HG03280 (cell line): ENCODE results near the gene STK39.
"Not testable (repeated sequence)": the region's sequence is repeated elsewhere in the genome, so short reads cannot be mapped to it uniquely, and the experiment has no call there.

Experiments
- ATAC-seq: cut with Tn5 transposase; IDR thresholded peaks from one replicate; pipeline ENCODE4 v1.9.1; 2021; ENCODE audit warnings: mild to moderate bottlenecking, moderate library complexity; ENCODE audit not compliant: unreplicated experiment

The STK39 gene

GRCh38 chr2:168140892-168141291 lies 106.5 kb downstream of the STK39 start:
- no peak for ATAC-seq

DNA sequence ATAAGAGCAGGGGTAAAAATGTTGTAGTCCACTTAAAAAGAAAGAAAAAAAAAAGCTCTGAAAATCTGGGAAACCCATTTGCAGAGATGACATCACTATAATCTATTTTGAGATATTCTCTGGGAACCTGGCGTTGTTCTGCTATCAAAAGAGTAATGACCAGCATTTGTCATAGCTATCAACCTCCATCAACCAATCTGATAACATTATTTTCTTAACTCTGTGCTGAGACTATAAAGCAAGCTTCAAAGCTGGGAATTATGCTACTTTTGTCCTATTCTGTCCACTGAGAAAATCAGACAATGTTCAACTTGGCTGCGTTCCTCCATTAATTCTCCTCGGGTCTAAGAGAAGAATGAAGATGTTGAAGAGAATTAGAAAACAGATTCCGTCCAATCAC lies 107.5 kb downstream of the STK39 start:
- no peak for ATAC-seq

- ATAC-seq: no peak
Observed at GRCh38 chr2:168138901-168139300, 108.5 kb downstream of the STK39 start.

DNA sequence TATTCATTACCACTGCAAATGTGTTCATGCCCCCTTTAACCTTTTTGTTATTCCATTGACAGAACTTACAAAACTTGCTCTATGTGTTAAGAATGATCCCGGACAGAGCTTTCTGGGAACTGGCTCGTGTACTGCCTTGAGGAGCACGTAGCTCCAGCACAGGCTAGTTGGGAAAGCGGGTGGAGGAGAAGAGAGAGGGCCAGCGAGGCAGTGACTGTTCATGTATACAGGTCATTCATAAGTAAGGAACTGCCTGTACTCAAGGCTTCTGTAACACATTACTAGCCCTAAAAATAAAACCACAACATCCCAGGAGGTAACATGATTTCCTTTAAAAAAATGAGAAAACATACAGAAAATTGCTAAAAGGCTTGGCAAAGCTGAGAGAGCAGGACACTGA lies 109.0 kb downstream of the STK39 start:
- no peak for ATAC-seq

- no peak for ATAC-seq
Observed at GRCh38 chr2:168137510-168138180, 109.8 kb downstream of the STK39 start.

DNA sequence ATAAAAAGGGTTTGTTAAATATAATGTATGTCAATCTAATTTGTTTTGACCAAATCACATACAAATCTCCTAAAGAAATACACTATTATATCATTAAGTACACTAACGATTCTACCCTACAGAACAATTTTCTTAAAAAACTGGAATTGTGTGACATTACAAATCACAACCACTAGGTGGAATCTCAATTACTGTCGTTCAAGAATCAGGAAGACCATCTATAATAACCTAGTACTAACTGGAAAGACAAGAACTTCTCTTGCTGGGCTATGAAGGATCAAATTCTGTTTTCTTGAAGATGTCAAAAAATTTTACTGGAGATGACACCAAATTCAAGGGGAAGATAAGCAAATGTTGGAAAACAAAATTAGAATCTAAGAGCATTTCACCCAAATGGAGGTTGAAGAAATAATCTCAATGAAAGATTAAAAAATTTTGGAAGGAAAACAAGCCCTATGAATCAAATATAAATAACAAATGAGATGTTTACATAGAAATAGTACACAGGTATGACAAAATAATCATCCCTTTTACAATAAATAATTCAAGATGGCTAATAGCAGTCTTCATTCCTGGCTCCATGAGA lies 110.9 kb downstream of the STK39 start:
- ATAC-seq: peak; percentile 57

- no peak for ATAC-seq
Observed at GRCh38 chr2:168135630-168136029, 111.8 kb downstream of the STK39 start.

DNA sequence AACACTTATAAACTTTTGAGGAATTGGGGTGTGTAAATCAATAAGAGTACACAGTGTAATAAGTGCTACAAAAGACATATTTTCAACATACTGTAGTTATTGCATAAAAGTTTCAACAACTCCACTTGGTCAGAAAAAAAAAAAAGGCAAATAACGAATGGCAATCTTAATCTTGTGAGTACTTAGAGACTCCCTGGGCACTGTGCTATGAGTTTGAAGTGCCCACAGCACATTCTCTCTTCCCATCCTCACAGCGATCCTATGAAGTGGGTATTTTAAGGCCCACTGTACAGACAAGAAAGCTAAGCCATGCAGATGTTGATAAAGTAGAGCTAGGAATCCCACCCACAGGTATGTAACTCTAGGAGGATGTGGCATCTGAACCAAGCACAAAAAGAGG lies 112.3 kb downstream of the STK39 start:
- ATAC-seq: no peak

DNA sequence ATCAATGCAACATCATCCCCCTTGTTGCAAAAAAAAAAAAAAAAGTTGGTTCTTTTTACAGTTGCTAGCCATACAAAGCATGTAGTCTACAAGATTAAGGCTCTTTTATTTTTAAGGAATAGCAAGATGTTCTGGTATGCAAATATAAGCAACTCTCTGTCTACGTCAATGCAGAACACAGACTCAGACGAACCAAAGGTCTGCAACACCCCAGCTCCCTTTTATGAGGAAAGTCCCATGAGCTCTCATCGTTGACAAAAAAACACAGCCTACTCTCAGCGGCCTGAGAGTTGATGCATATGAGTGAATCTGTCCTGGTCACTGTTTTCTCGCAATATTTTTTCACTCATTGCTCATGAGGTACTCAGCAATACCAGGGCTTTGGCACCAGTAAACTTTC lies 112.9 kb downstream of the STK39 start:
- no peak for ATAC-seq

DNA sequence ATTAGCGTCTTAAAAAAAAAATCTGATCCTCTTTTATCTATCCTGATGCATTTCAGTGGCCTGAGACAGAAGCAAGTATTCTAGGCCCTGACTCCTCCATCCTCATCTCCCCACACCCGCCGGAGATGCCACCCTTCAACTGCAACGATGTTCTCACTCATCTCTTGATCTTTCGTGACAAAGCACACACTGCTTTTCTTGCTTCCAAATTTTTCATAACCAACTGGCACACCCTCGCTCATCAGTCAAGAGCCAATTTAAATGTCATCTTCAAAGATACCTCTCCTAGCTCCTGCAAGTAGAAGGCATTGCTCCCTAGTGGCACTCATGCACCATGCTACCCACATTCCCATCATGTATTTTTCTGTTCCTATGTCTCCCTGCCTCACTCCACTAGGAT lies 115.0 kb downstream of the STK39 start:
- ATAC-seq: no peak

- no peak for ATAC-seq
Observed at GRCh38 chr2:168130346-168130745, 117.0 kb downstream of the STK39 start.

DNA sequence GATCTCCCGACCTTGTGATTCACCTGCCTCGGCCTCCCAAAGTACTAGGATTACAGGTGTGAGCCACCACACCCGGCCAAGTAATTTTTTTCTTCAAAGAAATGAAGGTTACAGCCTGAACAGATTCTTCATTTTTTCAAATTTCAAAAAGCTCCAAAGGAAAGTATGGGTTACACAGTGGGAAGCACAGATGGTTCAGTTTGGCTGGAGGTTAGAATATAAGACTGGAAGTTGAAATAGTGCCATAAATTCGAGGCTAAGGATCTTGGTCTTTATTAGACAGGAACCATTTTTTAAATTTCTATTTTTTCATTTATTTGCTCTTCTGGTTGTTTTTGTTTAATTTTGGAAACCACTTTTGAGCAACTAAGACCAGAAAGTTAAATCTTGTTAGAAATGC lies 120.0 kb downstream of the STK39 start:
- no peak for ATAC-seq

GRCh38 chr2:168122210-168122609 lies 125.2 kb downstream of the STK39 start:
- ATAC-seq: not testable (repeated sequence)

- ATAC-seq: no peak
Observed at GRCh38 chr2:168120730-168121129, 126.7 kb downstream of the STK39 start.

DNA sequence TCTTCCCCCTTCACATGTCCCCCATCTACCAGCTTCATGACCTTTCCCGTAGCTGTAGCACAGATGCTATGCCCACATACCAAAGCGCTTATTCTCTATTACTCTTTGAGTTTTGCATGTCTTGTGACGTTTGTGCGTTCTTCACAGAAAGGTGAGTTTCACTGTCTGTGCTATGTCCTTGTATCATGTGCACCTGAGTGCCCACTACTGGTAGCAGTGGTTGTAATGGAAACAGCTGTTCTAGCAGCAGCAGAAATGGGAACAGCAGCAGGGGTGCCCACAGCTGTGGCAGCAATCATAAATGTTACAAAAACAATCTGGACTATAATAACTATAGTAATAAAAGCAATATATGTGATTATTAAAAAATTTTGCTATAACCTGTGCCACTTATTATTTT lies 127.1 kb downstream of the STK39 start:
- ATAC-seq: no peak

- ATAC-seq: peak; percentile 54
Observed at GRCh38 chr2:168119515-168120141, 127.8 kb downstream of the STK39 start.

GRCh38 chr2:168118733-168119514 lies 128.5 kb downstream of the STK39 start:
- no peak for ATAC-seq

GRCh38 chr2:168116448-168116847 lies 130.9 kb downstream of the STK39 start:
- ATAC-seq: no peak

GRCh38 chr2:168114619-168115018 lies 132.8 kb downstream of the STK39 start:
- ATAC-seq: no peak

DNA sequence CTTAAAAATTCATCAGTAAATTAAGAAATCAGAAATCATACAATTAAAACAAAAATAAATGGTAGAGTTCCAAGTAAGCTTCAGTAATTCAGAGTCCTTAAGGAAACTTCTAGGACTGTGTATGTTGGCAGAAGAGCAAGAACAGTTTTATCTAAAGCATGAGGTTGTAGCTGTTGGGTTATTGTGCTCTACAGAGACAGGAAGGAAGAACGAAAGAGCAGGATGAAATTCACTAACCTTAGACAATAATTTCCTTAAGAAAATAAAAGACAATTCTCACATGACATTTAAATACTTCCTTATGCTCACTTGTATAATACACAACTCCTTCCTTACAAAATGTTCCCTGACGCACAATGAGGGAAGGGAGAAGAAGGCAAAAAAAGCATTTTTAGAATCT lies 133.4 kb downstream of the STK39 start:
- no peak for ATAC-seq

GRCh38 chr2:168107322-168107721 lies 140.1 kb downstream of the STK39 start:
- ATAC-seq: no peak
